WTC11 (cell line): Measurements from ENCODE around the gene PLTP. TPM values are rescaled to one million over a fixed set of nuclear protein-coding genes. Genes with fewer than 3 reads are reported as not detected.

Experiments
- ATAC-seq: fragments of 200-7000 bp; cut with Tn5 transposase; 2 replicates; pipeline ENCODE4 v1.10.0; 2021; ENCODE audit warnings: mild to moderate bottlenecking, moderate library complexity
- CTCF ChIA-PET: fragments of 300-600 bp; sonication (Branson Sonifier 250); formaldehyde crosslinking; loops from one replicate; lab custom pipeline; 2021; ENCODE audit warnings: antibody characterized with exemption; lab: Charles Lee
- POLR2A ChIA-PET: fragments of 350-600 bp; sonication (Branson Sonifier 250); formaldehyde crosslinking; loops from one replicate; lab custom pipeline; 2021; ENCODE audit warnings: antibody characterized with exemption; lab: Charles Lee
- DNase-seq: peaks from one replicate; pipeline ENCODE4 v3.0.0; 2021; ENCODE audit warnings: low spot score
- H3K27ac Mint-ChIP-seq: 2 replicates; pipeline ENCODE4 v1.8.0; 2021; ENCODE audit warnings: mixed read lengths
- H3K27me3 Mint-ChIP-seq: 2 replicates; pipeline ENCODE4 v1.8.0; 2021; ENCODE audit warnings: low read depth, mild to moderate bottlenecking, moderate library complexity, mixed read lengths
- H3K36me3 Mint-ChIP-seq: 2 replicates; pipeline ENCODE4 v1.8.0; 2021; ENCODE audit warnings: mixed read lengths
- H3K4me1 Mint-ChIP-seq: 2 replicates; pipeline ENCODE4 v1.8.0; 2022; ENCODE audit warnings: mixed read lengths
- H3K4me3 Mint-ChIP-seq: 2 replicates; pipeline ENCODE4 v1.8.0; 2021; ENCODE audit warnings: mild to moderate bottlenecking, moderate library complexity, mixed read lengths
- H3K9me3 Mint-ChIP-seq: 2 replicates; pipeline ENCODE4 v1.8.0; 2021; ENCODE audit warnings: mixed read lengths
- ATF6 ChIP-seq: sonication (generic); formaldehyde crosslinking; IDR thresholded peaks from 2 replicates; pipeline ENCODE4 v1.8.1; 2023; ENCODE audit warnings: mild to moderate bottlenecking, missing genetic modification reagents
- FOXJ3 ChIP-seq: sonication (generic); formaldehyde crosslinking; IDR thresholded peaks from 2 replicates; pipeline ENCODE4 v1.9.0; 2021; ENCODE audit warnings: missing genetic modification reagents, mild to moderate bottlenecking, borderline replicate concordance
- GRHL2 ChIP-seq: fragments of 250-450 bp; sonication (Bioruptor Pico); IDR thresholded peaks from 2 replicates; pipeline ENCODE4 v1.8.0; 2022; ENCODE audit warnings: mild to moderate bottlenecking, moderate library complexity; ENCODE audit not compliant: insufficient replicate concordance, severe bottlenecking
- GTF2I ChIP-seq: fragments of 250-450 bp; sonication (Bioruptor Pico); conservative IDR thresholded peaks from 2 replicates; pipeline ENCODE4 v1.4.0; 2021; ENCODE audit warnings: mild to moderate bottlenecking
- HMGA2 ChIP-seq: fragments of 250-450 bp; sonication (Bioruptor Pico); IDR thresholded peaks from 2 replicates; pipeline ENCODE4 v1.4.0; 2021; ENCODE audit warnings: mild to moderate bottlenecking, moderate library complexity
- KAT7 ChIP-seq: sonication (generic); formaldehyde crosslinking; IDR thresholded peaks from 2 replicates; pipeline ENCODE4 v1.8.1; 2023; ENCODE audit warnings: missing genetic modification reagents, mild to moderate bottlenecking, borderline replicate concordance
- MAX ChIP-seq: sonication (generic); formaldehyde crosslinking; IDR thresholded peaks from 2 replicates; pipeline ENCODE4 v1.8.0; 2022; ENCODE audit warnings: mild to moderate bottlenecking, missing genetic modification reagents
- MYBL2 ChIP-seq: sonication (generic); formaldehyde crosslinking; IDR thresholded peaks from 2 replicates; pipeline ENCODE4 v1.8.1; 2023; ENCODE audit warnings: mild to moderate bottlenecking, moderate library complexity, missing genetic modification reagents
- NFE2L1 ChIP-seq: sonication (generic); formaldehyde crosslinking; IDR thresholded peaks from 2 replicates; pipeline ENCODE4 v1.8.1; 2023; ENCODE audit warnings: missing genetic modification reagents
- PREB ChIP-seq: sonication (generic); formaldehyde crosslinking; IDR thresholded peaks from 2 replicates; pipeline ENCODE4 v1.8.1; 2022; ENCODE audit warnings: mild to moderate bottlenecking, missing genetic modification reagents, moderate library complexity, borderline replicate concordance
- PRRX2 ChIP-seq: fragments of 250-450 bp; sonication (Bioruptor Pico); IDR thresholded peaks from 2 replicates; pipeline ENCODE4 v1.8.0; 2021; ENCODE audit warnings: mild to moderate bottlenecking
- RELA ChIP-seq: sonication (generic); formaldehyde crosslinking; IDR thresholded peaks from 2 replicates; pipeline ENCODE4 v1.8.1; 2022; ENCODE audit warnings: missing genetic modification reagents, mild to moderate bottlenecking, borderline replicate concordance
- STAT6 ChIP-seq: sonication (generic); formaldehyde crosslinking; conservative IDR thresholded peaks from 2 replicates; pipeline ENCODE4 v1.8.1; 2023; ENCODE audit warnings: mild to moderate bottlenecking, low read depth, missing genetic modification reagents, moderate library complexity
- TEAD4 ChIP-seq: sonication (generic); formaldehyde crosslinking; IDR thresholded peaks from 2 replicates; pipeline ENCODE4 v1.8.0; 2022; ENCODE audit warnings: mild to moderate bottlenecking, missing genetic modification reagents
- TP53 ChIP-seq: sonication (generic); formaldehyde crosslinking; IDR thresholded peaks from 2 replicates; pipeline ENCODE4 v1.8.1; 2023; ENCODE audit warnings: mild to moderate bottlenecking, missing genetic modification reagents
- USF2 ChIP-seq: sonication (generic); formaldehyde crosslinking; IDR thresholded peaks from 2 replicates; pipeline ENCODE4 v1.8.1; 2023; ENCODE audit warnings: mild to moderate bottlenecking, missing genetic modification reagents, moderate library complexity
- ZBTB21 ChIP-seq: sonication (generic); formaldehyde crosslinking; IDR thresholded peaks from 2 replicates; pipeline ENCODE4 v1.8.1; 2023; ENCODE audit warnings: mild to moderate bottlenecking, missing genetic modification reagents, borderline replicate concordance
- ZNF138 ChIP-seq: sonication (generic); formaldehyde crosslinking; conservative IDR thresholded peaks from 2 replicates; pipeline ENCODE4 v1.8.1; 2022; ENCODE audit warnings: mild to moderate bottlenecking, moderate library complexity, missing genetic modification reagents
- ZNF263 ChIP-seq: sonication (generic); formaldehyde crosslinking; IDR thresholded peaks from 2 replicates; pipeline ENCODE4 v1.8.1; 2022; ENCODE audit warnings: low read depth, mild to moderate bottlenecking, moderate library complexity, missing genetic modification reagents
- ZNF423 ChIP-seq: fragments of 250-450 bp; sonication (Bioruptor Pico); IDR thresholded peaks from 2 replicates; pipeline ENCODE4 v2.1.2; 2022; ENCODE audit warnings: mild to moderate bottlenecking, moderate library complexity
- ZNF532 ChIP-seq: fragments of 250-450 bp; sonication (Bioruptor Pico); IDR thresholded peaks from 2 replicates; pipeline ENCODE4 v1.9.0; 2021; ENCODE audit warnings: mild to moderate bottlenecking, borderline replicate concordance
- ZSCAN18 ChIP-seq: fragments of 250-450 bp; sonication (Bioruptor Pico); IDR thresholded peaks from 2 replicates; pipeline ENCODE4 v2.1.2; 2022; ENCODE audit warnings: mild to moderate bottlenecking, moderate library complexity
- total RNA-seq: library from RNA; stranded (reverse); gene quantifications from 3 replicates; pipeline ENCODE4 v1.2.3, GENCODE V29; 2021

Gene PLTP
- total RNA-seq, 1 experiment from 2014 or later, result 109 TPM

GRCh38 chr20:45887346-45887715 is 24.6 kb downstream of the PLTP start, which contains the start of gene SPATA25:
Gene SPATA25, minus strand, starts transcription at chr20:45887622. Its CDS starts 32 bp downstream, at chr20:45887590.
- H3K36me3 Mint-ChIP-seq, result peaks cover 22% of the 10 kb centered on the region
- no peak for TF ChIP-seq FOXJ3 (CRISPR knock-in tag)
- TF ChIP-seq PRRX2 (CRISPR knock-in tag), result no peak
- TF ChIP-seq ZNF138 (CRISPR knock-in tag), result no peak
- TF ChIP-seq TEAD4 (CRISPR knock-in tag), result no peak
- no peak for TF ChIP-seq MYBL2 (CRISPR knock-in tag)
- no peak for TF ChIP-seq KAT7 (CRISPR knock-in tag)
- no peak for TF ChIP-seq TP53
- TF ChIP-seq MAX, result no peak
- no peak for TF ChIP-seq ZBTB21 (CRISPR knock-in tag)
- no peak for TF ChIP-seq NFE2L1 (CRISPR knock-in tag)
- TF ChIP-seq ATF6, result no peak
- TF ChIP-seq ZNF532 (CRISPR knock-in tag), result no peak
- TF ChIP-seq ZNF423 (CRISPR knock-in tag), result no peak
- H3K9me3 Mint-ChIP-seq, result no peaks in the 10 kb centered on the region
- H3K27me3 Mint-ChIP-seq, result no peaks in the 10 kb centered on the region; the same call in 1 of the 2 replicates
- ATAC-seq (no peak), DNase-seq (no peak)
- no peak within 1 kb of the TSS for H3K4me3 Mint-ChIP-seq
- ChIA-PET POLR2A (no interaction called here), CTCF (no interaction called here)
- H3K27ac Mint-ChIP-seq, result no peak within 1 kb of the TSS
- H3K4me1 Mint-ChIP-seq, result peaks cover 11% of the 10 kb centered on the region

- POLR2A ChIA-PET, result no interaction called here
- TF ChIP-seq HMGA2 (no peak), RELA (CRISPR knock-in tag) (no peak; the same call in 1 of the 2 replicates), ZNF263 (no peak), GRHL2 (CRISPR knock-in tag) (no peak), STAT6 (CRISPR knock-in tag) (no peak), PRRX2 (CRISPR knock-in tag) (no peak), ZSCAN18 (CRISPR knock-in tag) (no peak), NFE2L1 (CRISPR knock-in tag) (no peak), USF2 (CRISPR knock-in tag) (no peak), PREB (CRISPR knock-in tag) (no peak), GTF2I (CRISPR knock-in tag) (no peak)
Observed at GRCh38 chr20:45886590-45887345, 25.2 kb downstream of the PLTP start.

More at GRCh38 chr20:45886590-45887345, 25.2 kb downstream of the PLTP start:
- Mint-ChIP-seq H3K27ac (no peak overlapping the region), H3K4me1 (peaks cover 11% of the 10 kb centered on the region; the same call in 1 of the 2 replicates), H3K9me3 (no peaks in the 10 kb centered on the region), H3K27me3 (no peaks in the 10 kb centered on the region; the same call in 1 of the 2 replicates), H3K36me3 (peaks cover 23% of the 10 kb centered on the region), H3K4me3 (no peak overlapping the region)
- CTCF ChIA-PET, result no interaction called here
- DNase-seq (no peak), ATAC-seq (no peak)
